Measurements from ENCODE around the gene NEDD4L.

GRCh38 chr18:58195278-58195765 is 151.3 kb downstream of the NEDD4L start:
- TF ChIP-seq CSRNP3 (CRISPR knock-in tag; IDR thresholded peaks at IDR 0.05) (no peak), ESRRG (CRISPR knock-in tag; IDR thresholded peaks at IDR 0.05) (no peak), PATZ1 (CRISPR knock-in tag; IDR thresholded peaks at IDR 0.05; ENCODE audit: borderline replicate concordance) (no peak), ZFP30 (CRISPR knock-in tag; IDR thresholded peaks at IDR 0.05) (no peak), ZFP3 (CRISPR knock-in tag; IDR thresholded peaks at IDR 0.05) (no peak), RARB (CRISPR knock-in tag; IDR thresholded peaks at IDR 0.05) (no peak), ZNF565 (CRISPR knock-in tag; conservative IDR thresholded peaks at IDR 0.05; ENCODE audit: low read depth) (no peak), ARNTL (CRISPR knock-in tag; IDR thresholded peaks at IDR 0.05; ENCODE audit: borderline replicate concordance, low read depth) (no peak), PPARA (CRISPR knock-in tag; IDR thresholded peaks at IDR 0.05; ENCODE audit: borderline replicate concordance) (no peak), ZNF70 (CRISPR knock-in tag; IDR thresholded peaks at IDR 0.05) (no peak)
